OCI-LY1 (cell line): ENCODE results near the gene EDC4.

ENCODE experiments used
- CTCF ChIP-seq: fragments of 200-600 bp; sonication (generic), shearing (Covaris generic); IDR thresholded peaks from 2 replicates; pipeline ENCODE4 v1.5.1; 2017; ENCODE audit warnings: mild to moderate bottlenecking, antibody characterized with exemption, low read length, moderate library complexity, mixed read lengths
- EZH2 ChIP-seq: fragments of 200-600 bp; sonication (generic), shearing (Covaris generic); IDR thresholded peaks from 2 replicates; pipeline ENCODE4 v1.8.0; 2017; ENCODE audit warnings: borderline replicate concordance, mixed run types, mild to moderate bottlenecking, antibody characterized with exemption, low read length, moderate library complexity, mixed read lengths

- TF ChIP-seq CTCF: no peak
- TF ChIP-seq EZH2: no peak
Observed at GRCh38 chr16:67834242-67834614, 38.6 kb upstream of the EDC4 start.
